H1 (cell line): Measurements from ENCODE around the gene ANKLE1.

Experiments
- CBX8 ChIP-seq: fragments of 300-800, 300-1000 bp; sonication (generic); IDR thresholded peaks from 2 replicates; pipeline ENCODE4 v1.7.1; 2016; ENCODE audit warnings: low read depth, low read length, borderline replicate concordance
- CEBPB ChIP-seq: IDR thresholded peaks from 2 replicates; pipeline ENCODE4 v1.6.1; 2012; ENCODE audit warnings: low read depth, low read length
- CTCF ChIP-seq, 3 experiments: IDR thresholded peaks; 1 replicate in 2 of 3; 2 replicates in 1 of 3; pipeline versions ENCODE4 v1.5.1 to v1.6.1; 2011; ENCODE audit warnings: low read length in 3 of 3, mild to moderate bottlenecking in 3 of 3, inconsistent platforms in 2 of 3, low read depth in 1 of 3, moderate library complexity in 1 of 3; ENCODE audit not compliant: insufficient read depth in 1 of 3; ENCODE audit errors: control extremely low read depth in 1 of 3
- EP300 ChIP-seq, 2 experiments: IDR thresholded peaks; 1 replicate in 1 of 2; 2 replicates in 1 of 2; pipeline ENCODE4 v1.6.1; 2011 to 2012; ENCODE audit warnings: low read depth in 2 of 2, low read length in 2 of 2, mild to moderate bottlenecking in 2 of 2, borderline replicate concordance in 1 of 2, inconsistent platforms in 1 of 2, moderate library complexity in 1 of 2
- MAFK ChIP-seq: IDR thresholded peaks from 2 replicates; pipeline ENCODE4 v1.6.1; 2012; ENCODE audit warnings: low read depth, mild to moderate bottlenecking, improper control_type of control experiment, low read length
- POLR2A ChIP-seq, 2 experiments: IDR thresholded peaks; 1 replicate in 1 of 2; 2 replicates in 1 of 2; pipeline ENCODE4 v1.6.1; 2011; ENCODE audit warnings: low read depth in 2 of 2, low read length in 2 of 2, mild to moderate bottlenecking in 2 of 2; ENCODE audit errors: control extremely low read depth in 1 of 2
- TF ChIP-seq, protein P1 (sequence below): IDR thresholded peaks from 2 replicates; pipeline ENCODE4 v1.6.1; 2011; ENCODE audit warnings: low read length, improper control_type of control experiment

GRCh38 chr19:17306285-17306714 lies 24.6 kb downstream of the ANKLE1 start:
- TF ChIP-seq POLR2A (IDR thresholded peaks at IDR 0.05; ENCODE audit: control extremely low read depth in 1 of 2, low read depth in 2 of 2, low read length in 2 of 2) (no peak; a peak in 1 of 3 replicates), CTCF (IDR thresholded peaks at IDR 0.05; ENCODE audit: control extremely low read depth in 1 of 3, insufficient read depth in 1 of 3, low read depth in 1 of 3, low read length in 3 of 3) (no peak), CEBPB (no peak), CBX8 (no peak), EP300 (IDR thresholded peaks at IDR 0.05; ENCODE audit: borderline replicate concordance in 1 of 2, low read depth in 2 of 2, low read length in 2 of 2) (no peak), MAFK (no peak)
- TF ChIP-seq, protein P1, sequence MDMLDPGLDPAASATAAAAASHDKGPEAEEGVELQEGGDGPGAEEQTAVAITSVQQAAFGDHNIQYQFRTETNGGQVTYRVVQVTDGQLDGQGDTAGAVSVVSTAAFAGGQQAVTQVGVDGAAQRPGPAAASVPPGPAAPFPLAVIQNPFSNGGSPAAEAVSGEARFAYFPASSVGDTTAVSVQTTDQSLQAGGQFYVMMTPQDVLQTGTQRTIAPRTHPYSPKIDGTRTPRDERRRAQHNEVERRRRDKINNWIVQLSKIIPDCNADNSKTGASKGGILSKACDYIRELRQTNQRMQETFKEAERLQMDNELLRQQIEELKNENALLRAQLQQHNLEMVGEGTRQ = no peak
